GM12878 (cell line): Measurements from ENCODE around the gene PRCP. TPM values are rescaled to one million over a fixed set of nuclear protein-coding genes. Genes with fewer than 3 reads are reported as not detected.

Source experiments
- ATAC-seq: fragments of 200-7000 bp; cut with Tn5 transposase; 3 replicates; pipeline ENCODE4 v1.9.1; 2020; ENCODE audit warnings: mild to moderate bottlenecking, moderate library complexity
- BruUV-seq: library from RNA; stranded (reverse); fragments of 400-500 nt; replicated peaks from 2 replicates; lab custom pipeline; 2021; lab: Mats Ljungman, UMichigan
- CTCF ChIA-PET: fragments of 300-600 bp; sonication (Branson Sonifier 250); formaldehyde crosslinking; extraction: SDS; loops from one replicate; lab custom pipeline; 2021; ENCODE audit warnings: inconsistent platforms; lab: Yijun Ruan, JAX
- POLR2A ChIA-PET: fragments of 350-600 bp; formaldehyde crosslinking; extraction: SDS; loops from one replicate; lab custom pipeline; 2021; ENCODE audit warnings: inconsistent platforms; lab: Charles Lee
- RAD21 ChIA-PET: fragments of 300-600 bp; sonication (Branson Sonifier 250); formaldehyde crosslinking; loops from one replicate; lab custom pipeline; 2023; ENCODE audit warnings: antibody characterized with exemption; ENCODE audit not compliant: unreplicated experiment; lab: Charles Lee
- SMC1A ChIA-PET: fragments of 300-600 bp; sonication (Branson Sonifier 250); formaldehyde crosslinking; loops from one replicate; lab custom pipeline; 2023; ENCODE audit not compliant: unreplicated experiment, uncharacterized antibody; lab: Charles Lee
- DNase-seq: peaks from one replicate; pipeline ENCODE4 v3.0.0-alpha.2; 2011; ENCODE audit warnings: low read depth, low spot score
- FAIRE-seq: peaks from 3 replicates; lab custom pipeline; 2011; peaks lifted over from hg19 to GRCh38; lab: Jason Lieb, UNC
- H2AFZ ChIP-seq: 2 replicates; pipeline ENCODE4 v1.6.0; 2011; ENCODE audit warnings: low read depth, low read length, control low read depth; ENCODE audit not compliant: control insufficient read depth
- H3K27ac ChIP-seq: 2 replicates; pipeline ENCODE4 v1.5.1; 2011; ENCODE audit warnings: control low read depth; ENCODE audit not compliant: control insufficient read depth, insufficient read depth
- H3K27me3 ChIP-seq, 2 experiments: replicated peaks in 1 of 2; 2 replicates each; pipeline versions ENCODE4 v1.6.0 to v1.6.1; 2011; ENCODE audit warnings: low read length in 1 of 2; ENCODE audit not compliant: control insufficient read depth in 2 of 2, insufficient read depth in 2 of 2
- H3K36me3 ChIP-seq, 2 experiments: 2 replicates each; pipeline ENCODE4 v1.5.1; 2011; ENCODE audit warnings: low read length in 1 of 2; ENCODE audit not compliant: control insufficient read depth in 2 of 2, insufficient read depth in 2 of 2
- H3K4me1 ChIP-seq: 2 replicates; pipeline ENCODE4 v1.6.1; 2011; ENCODE audit warnings: mild to moderate bottlenecking, low read length, moderate library complexity, mixed read lengths; ENCODE audit not compliant: control insufficient read depth, insufficient read depth
- H3K4me2 ChIP-seq: 2 replicates; pipeline ENCODE4 v1.6.0; 2011; ENCODE audit warnings: control low read depth; ENCODE audit not compliant: control insufficient read depth, insufficient read depth
- H3K4me3 ChIP-seq: fragments of 200-600 bp; sonication (generic); 2 replicates; pipeline ENCODE4 v1.5.1; 2016
- H3K79me2 ChIP-seq: 2 replicates; pipeline ENCODE4 v1.6.0; 2011; ENCODE audit warnings: low read length; ENCODE audit not compliant: control insufficient read depth, insufficient read depth
- H3K9ac ChIP-seq: 2 replicates; pipeline ENCODE4 v1.8.0; 2011; ENCODE audit warnings: low read length, control low read depth, mixed read lengths; ENCODE audit not compliant: control insufficient read depth, insufficient read depth
- H3K9me3 ChIP-seq: replicated peaks from 3 replicates; pipeline ENCODE4 v1.5.1; 2011; ENCODE audit warnings: mild to moderate bottlenecking, low read length; ENCODE audit not compliant: control insufficient read depth, insufficient read depth
- H4K20me1 ChIP-seq: 2 replicates; pipeline ENCODE4 v1.6.0; 2011; ENCODE audit not compliant: control insufficient read depth, insufficient read depth
- ATF7 ChIP-seq: fragments of 450-650 bp; IDR thresholded peaks from 2 replicates; pipeline ENCODE4 v1.6.1; 2016; ENCODE audit warnings: low read depth, mild to moderate bottlenecking
- BACH1 ChIP-seq: fragments of 450-650 bp; IDR thresholded peaks from 2 replicates; pipeline ENCODE4 v1.6.1; 2017; ENCODE audit warnings: mild to moderate bottlenecking, borderline replicate concordance
- CBX3 ChIP-seq: fragments of 200-600 bp; sonication (generic); IDR thresholded peaks from 2 replicates; pipeline ENCODE4 v1.6.1; 2016; ENCODE audit warnings: low read depth, borderline replicate concordance
- ESRRA ChIP-seq: IDR thresholded peaks from 2 replicates; pipeline ENCODE4 v1.6.1; 2012; ENCODE audit warnings: mild to moderate bottlenecking, low read length, improper control_type of control experiment
- FOS ChIP-seq: IDR thresholded peaks from 3 replicates; pipeline ENCODE4 v1.6.1; 2011; ENCODE audit warnings: borderline replicate concordance; ENCODE audit not compliant: insufficient read length; ENCODE audit errors: extremely low read depth
- MTA2 ChIP-seq: fragments of 450-650 bp; IDR thresholded peaks from 2 replicates; pipeline ENCODE4 v1.6.1; 2016; ENCODE audit warnings: low read depth, mild to moderate bottlenecking, moderate library complexity
- MXI1 ChIP-seq: fragments of 150-350 bp; IDR thresholded peaks from 2 replicates; pipeline ENCODE4 v1.6.1; 2011; ENCODE audit warnings: low read depth, mild to moderate bottlenecking, inconsistent platforms, low read length, improper control_type of control experiment
- NFXL1 ChIP-seq: fragments of 450-650 bp; IDR thresholded peaks from 2 replicates; pipeline ENCODE4 v1.6.1; 2017; ENCODE audit warnings: antibody characterized with exemption, mild to moderate bottlenecking, borderline replicate concordance
- NR2C1 ChIP-seq: fragments of 450-650 bp; IDR thresholded peaks from 2 replicates; pipeline ENCODE4 v1.6.1; 2017; ENCODE audit warnings: antibody characterized with exemption, mild to moderate bottlenecking, moderate library complexity
- POLR2AphosphoS2 ChIP-seq: IDR thresholded peaks from 2 replicates; pipeline ENCODE4 v1.6.1; 2011; ENCODE audit warnings: low read depth, mild to moderate bottlenecking, low read length, improper control_type of control experiment, moderate library complexity
- SP1 ChIP-seq: IDR thresholded peaks from one replicate; pipeline ENCODE4 v1.6.1; 2011; ENCODE audit warnings: low read depth, low read length
- SUPT20H ChIP-seq: IDR thresholded peaks from 2 replicates; pipeline ENCODE4 v1.6.1; 2011; ENCODE audit warnings: low read depth, mild to moderate bottlenecking, low read length, moderate library complexity, borderline replicate concordance; ENCODE audit not compliant: control insufficient read depth
- TBL1XR1 ChIP-seq: IDR thresholded peaks from 2 replicates; pipeline ENCODE4 v1.6.1; 2012; ENCODE audit warnings: low read depth, low read length, improper control_type of control experiment
- ZZZ3 ChIP-seq: IDR thresholded peaks from 2 replicates; pipeline ENCODE4 v1.6.1; 2011; ENCODE audit warnings: low read depth; ENCODE audit not compliant: control insufficient read depth, insufficient read length
- WGBS: methylation state at CpG from one replicate; pipeline ENCODE4 v1.1.6; 2016; ENCODE audit warnings: low lambda C conversion rate; ENCODE audit not compliant: insufficient replicate concordance, insufficient coverage; ENCODE audit errors: missing lambda C conversion rate; 5-methylcytosine and 5-hydroxymethylcytosine counted together
- in situ Hi-C: fragments of 300-500 bp; cut with MboI; formaldehyde crosslinking; loops from 9 replicates; pipeline ENCODE4 v1.14.3; 2018; ENCODE audit warnings: mixed read lengths
- intact Hi-C: fragments of 100-400 bp; cut with micrococcal nuclease; formaldehyde crosslinking; loops from one replicate; pipeline ENCODE4 v1.14.2; 2022; ENCODE audit not compliant: unreplicated experiment
- polyA plus RNA-seq, 11 experiments: library from polyadenylated mRNA; depleted of rRNA in 4 of 11; unstranded in 6 of 11; stranded (reverse) in 5 of 11; fragments of >200 nt; fragmentation: Nextera tagmentation in 4 of 11; fragmentation: Illumina TruSeq in 1 of 11; extraction: Ambion mirVana in 4 of 11; extraction: Trizol in 1 of 11; gene quantifications; 1 replicate in 1 of 11; 2 replicates in 10 of 11; pipeline versions ENCODE4 v1.2.1 to v1.2.3, GENCODE V29; 2011 to 2016; ENCODE audit warnings: inconsistent platforms in 2 of 11, missing spikeins in 2 of 11, low read depth in 1 of 11
- total RNA-seq, 4 experiments: library from RNA; depleted of rRNA in 3 of 4; stranded (reverse); fragments of >200 nt in 3 of 4; fragmentation: Illumina TruSeq in 1 of 4; extraction: Trizol in 1 of 4; gene quantifications; 2 replicates each; pipeline versions ENCODE4 v1.2.1 to v1.2.3, GENCODE V29; 2013 to 2021
- TF ChIP-seq, protein P1 (sequence below): IDR thresholded peaks from 2 replicates; pipeline ENCODE4 v1.6.1; 2011; ENCODE audit warnings: mild to moderate bottlenecking, low read depth, low read length, moderate library complexity; ENCODE audit not compliant: insufficient replicate concordance
- TF ChIP-seq, protein P2 (sequence below), 3 experiments: IDR thresholded peaks in 2 of 3; conservative IDR thresholded peaks in 1 of 3; 2 replicates each; pipeline ENCODE4 v1.5.1; 2011; ENCODE audit warnings: low read depth in 3 of 3, low read length in 3 of 3, mild to moderate bottlenecking in 3 of 3, control low read depth in 2 of 3, moderate library complexity in 2 of 3, inconsistent platforms in 1 of 3, mixed read lengths in 1 of 3; ENCODE audit not compliant: control insufficient read depth in 2 of 3, insufficient read depth in 1 of 3; ENCODE audit errors: extremely low read depth in 1 of 3
- TF ChIP-seq, protein P3 (sequence below): fragments of 450-650 bp; IDR thresholded peaks from 2 replicates; pipeline ENCODE4 v1.6.1; 2014; ENCODE audit warnings: mild to moderate bottlenecking

PRCP gene
- total and polyA plus RNA-seq, 10 of the 15 experiments (the other 5 are each of a cell fraction or from before 2014, with no cell fraction given), result 14.9 to 43.6 (median 20.0) TPM

DNA sequence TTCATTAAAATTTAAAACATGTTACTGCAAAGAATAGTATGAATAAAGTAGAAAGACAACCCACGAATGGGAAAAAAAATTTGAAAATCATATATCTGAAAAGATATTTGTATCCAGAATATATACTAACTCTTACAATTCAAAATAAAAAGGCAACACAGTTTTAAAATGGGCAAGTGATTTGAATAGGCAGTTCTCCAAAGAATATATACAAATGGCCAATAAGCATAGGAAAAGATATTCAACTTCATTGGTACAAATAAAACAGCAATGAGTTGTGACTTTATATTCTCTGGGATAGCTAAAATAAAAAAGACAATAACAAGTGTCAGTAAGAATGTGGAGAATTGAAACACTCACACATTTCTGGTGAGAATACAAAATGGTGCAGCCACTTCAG is 125.0 kb downstream of the PRCP start:
- H3K4me2 ChIP-seq, result no peak overlapping the region
- CTCF ChIA-PET, result interaction anchor here (1.0 to 3.5 kb wide), 31 partner anchors 8 to 1044 kb away, joined by 3 to 24 read pairs (median 6); no protein-coding TSS in a partner anchor

More for the DNA sequence above, 125.0 kb downstream of the PRCP start:
- Histone ChIP-seq H2AFZ (no peak overlapping the region), H3K27me3 (no peaks in the 10 kb centered on the region), H3K4me3 (no peak overlapping the region), H4K20me1 (no peaks in the 10 kb centered on the region), H3K79me2 (no peaks in the 10 kb centered on the region), H3K4me1 (no peaks in the 10 kb centered on the region), H3K36me3 (no peaks in the 10 kb centered on the region)
- SMC1A ChIA-PET, result interaction anchor here (0.6 to 2.0 kb wide), 7 partner anchors 56 to 811 kb away, joined by 3 to 8 read pairs (median 3); partner anchors contain the start of gene DDIAS
- RAD21 ChIA-PET, result interaction anchor here (1.1 to 1.7 kb wide), 7 partner anchors 16 to 1040 kb away, joined by 3 to 6 read pairs (median 4); no protein-coding TSS in a partner anchor
- no peak for ATAC-seq
- WGBS, result 0% methylated on average over 1 of the region's 1 CpG
- no TSS peak for BruUV-seq
- in situ Hi-C loops (no loop called here), intact Hi-C loops (loop anchor here (1.0 to 2.0 kb wide), 2 partner anchors 89 to 1046 kb away; no protein-coding TSS in a partner anchor)
- POLR2A ChIA-PET, result no interaction called here
- TF ChIP-seq MXI1, result no peak
- TF ChIP-seq ATF7, result no peak
- no peak for TF ChIP-seq POLR2AphosphoS2
- TF ChIP-seq MTA2, result no peak
- TF ChIP-seq, protein P1, sequence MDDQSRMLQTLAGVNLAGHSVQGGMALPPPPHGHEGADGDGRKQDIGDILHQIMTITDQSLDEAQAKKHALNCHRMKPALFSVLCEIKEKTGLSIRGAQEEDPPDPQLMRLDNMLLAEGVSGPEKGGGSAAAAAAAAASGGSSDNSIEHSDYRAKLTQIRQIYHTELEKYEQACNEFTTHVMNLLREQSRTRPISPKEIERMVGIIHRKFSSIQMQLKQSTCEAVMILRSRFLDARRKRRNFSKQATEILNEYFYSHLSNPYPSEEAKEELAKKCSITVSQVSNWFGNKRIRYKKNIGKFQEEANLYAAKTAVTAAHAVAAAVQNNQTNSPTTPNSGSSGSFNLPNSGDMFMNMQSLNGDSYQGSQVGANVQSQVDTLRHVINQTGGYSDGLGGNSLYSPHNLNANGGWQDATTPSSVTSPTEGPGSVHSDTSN, result no peak
- no peak for TF ChIP-seq SUPT20H
- TF ChIP-seq CBX3, result no peak
- no peak for TF ChIP-seq FOS
- TF ChIP-seq NR2C1, result no peak
- TF ChIP-seq, protein P2, sequence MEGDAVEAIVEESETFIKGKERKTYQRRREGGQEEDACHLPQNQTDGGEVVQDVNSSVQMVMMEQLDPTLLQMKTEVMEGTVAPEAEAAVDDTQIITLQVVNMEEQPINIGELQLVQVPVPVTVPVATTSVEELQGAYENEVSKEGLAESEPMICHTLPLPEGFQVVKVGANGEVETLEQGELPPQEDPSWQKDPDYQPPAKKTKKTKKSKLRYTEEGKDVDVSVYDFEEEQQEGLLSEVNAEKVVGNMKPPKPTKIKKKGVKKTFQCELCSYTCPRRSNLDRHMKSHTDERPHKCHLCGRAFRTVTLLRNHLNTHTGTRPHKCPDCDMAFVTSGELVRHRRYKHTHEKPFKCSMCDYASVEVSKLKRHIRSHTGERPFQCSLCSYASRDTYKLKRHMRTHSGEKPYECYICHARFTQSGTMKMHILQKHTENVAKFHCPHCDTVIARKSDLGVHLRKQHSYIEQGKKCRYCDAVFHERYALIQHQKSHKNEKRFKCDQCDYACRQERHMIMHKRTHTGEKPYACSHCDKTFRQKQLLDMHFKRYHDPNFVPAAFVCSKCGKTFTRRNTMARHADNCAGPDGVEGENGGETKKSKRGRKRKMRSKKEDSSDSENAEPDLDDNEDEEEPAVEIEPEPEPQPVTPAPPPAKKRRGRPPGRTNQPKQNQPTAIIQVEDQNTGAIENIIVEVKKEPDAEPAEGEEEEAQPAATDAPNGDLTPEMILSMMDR (IDR thresholded peaks at IDR 0.05 in 2 of 3, conservative IDR thresholded peaks at IDR 0.05 in 1 of 3; ENCODE audit: control insufficient read depth in 2 of 3, extremely low read depth in 1 of 3, insufficient read depth in 1 of 3, low read depth in 3 of 3, low read length in 3 of 3), result no peak
- TF ChIP-seq TBL1XR1, result no peak
- TF ChIP-seq BACH1, result no peak
- no peak for TF ChIP-seq ZZZ3
- TF ChIP-seq, protein P3, sequence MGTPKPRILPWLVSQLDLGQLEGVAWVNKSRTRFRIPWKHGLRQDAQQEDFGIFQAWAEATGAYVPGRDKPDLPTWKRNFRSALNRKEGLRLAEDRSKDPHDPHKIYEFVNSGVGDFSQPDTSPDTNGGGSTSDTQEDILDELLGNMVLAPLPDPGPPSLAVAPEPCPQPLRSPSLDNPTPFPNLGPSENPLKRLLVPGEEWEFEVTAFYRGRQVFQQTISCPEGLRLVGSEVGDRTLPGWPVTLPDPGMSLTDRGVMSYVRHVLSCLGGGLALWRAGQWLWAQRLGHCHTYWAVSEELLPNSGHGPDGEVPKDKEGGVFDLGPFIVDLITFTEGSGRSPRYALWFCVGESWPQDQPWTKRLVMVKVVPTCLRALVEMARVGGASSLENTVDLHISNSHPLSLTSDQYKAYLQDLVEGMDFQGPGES, result no peak
- no peak for TF ChIP-seq SP1
- TF ChIP-seq NFXL1, result no peak
- TF ChIP-seq ESRRA, result no peak
- TF ChIP-seq, all 136 proteins: peak for 0
- FAIRE-seq, result no peak
- no peak overlapping the region for H3K9ac ChIP-seq
- no peak overlapping the region for H3K27ac ChIP-seq
- no peaks in the 10 kb centered on the region for H3K9me3 ChIP-seq
- no peak for DNase-seq
